ENCODE data around the gene TSPAN31.
"Not testable (repeated sequence)": the region's sequence is repeated elsewhere in the genome, so short reads cannot be mapped to it uniquely, and the experiment has no call there.

The TSPAN31 gene

DNA sequence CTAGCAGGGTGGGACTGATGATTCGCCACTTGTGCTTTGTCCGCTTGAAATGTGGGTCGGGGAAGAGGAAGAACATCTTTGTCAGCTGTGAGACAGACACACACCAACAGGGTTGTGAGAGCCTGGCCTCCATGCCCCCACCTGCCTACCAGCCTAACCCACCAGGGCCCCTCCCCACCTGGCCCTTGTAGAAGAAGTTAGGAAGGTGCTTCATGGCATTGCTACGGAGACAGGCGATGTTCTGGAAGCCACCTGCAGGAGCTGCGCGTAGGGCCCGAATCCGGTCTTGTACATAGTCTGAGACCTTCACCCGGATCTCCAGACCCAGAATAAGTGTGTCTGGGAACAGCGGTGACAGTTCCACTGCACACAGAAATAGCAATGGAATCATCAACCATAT lies 24.8 kb downstream of the TSPAN31 start:
- no peak for DNase-seq

DNA sequence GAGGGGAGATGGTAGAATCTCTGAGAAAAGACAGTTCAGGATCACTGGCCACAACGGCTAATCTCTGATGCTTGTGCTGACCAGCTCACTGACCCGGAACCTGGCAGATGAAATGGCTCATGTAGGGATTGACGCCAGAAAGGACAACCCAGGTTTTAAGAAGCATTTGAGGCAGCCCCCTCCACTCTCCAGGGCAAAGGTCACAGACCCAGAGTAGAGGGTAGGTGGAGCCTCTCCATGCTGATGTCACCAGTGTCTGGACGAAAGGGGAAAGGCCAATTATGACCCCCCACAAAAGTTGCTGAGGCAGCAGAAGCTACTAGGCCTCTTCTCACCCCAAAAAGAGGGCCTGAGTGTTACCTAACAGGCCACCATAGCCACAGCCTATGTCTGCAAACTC lies 25.9 kb downstream of the TSPAN31 start:
- no peak for DNase-seq

DNA sequence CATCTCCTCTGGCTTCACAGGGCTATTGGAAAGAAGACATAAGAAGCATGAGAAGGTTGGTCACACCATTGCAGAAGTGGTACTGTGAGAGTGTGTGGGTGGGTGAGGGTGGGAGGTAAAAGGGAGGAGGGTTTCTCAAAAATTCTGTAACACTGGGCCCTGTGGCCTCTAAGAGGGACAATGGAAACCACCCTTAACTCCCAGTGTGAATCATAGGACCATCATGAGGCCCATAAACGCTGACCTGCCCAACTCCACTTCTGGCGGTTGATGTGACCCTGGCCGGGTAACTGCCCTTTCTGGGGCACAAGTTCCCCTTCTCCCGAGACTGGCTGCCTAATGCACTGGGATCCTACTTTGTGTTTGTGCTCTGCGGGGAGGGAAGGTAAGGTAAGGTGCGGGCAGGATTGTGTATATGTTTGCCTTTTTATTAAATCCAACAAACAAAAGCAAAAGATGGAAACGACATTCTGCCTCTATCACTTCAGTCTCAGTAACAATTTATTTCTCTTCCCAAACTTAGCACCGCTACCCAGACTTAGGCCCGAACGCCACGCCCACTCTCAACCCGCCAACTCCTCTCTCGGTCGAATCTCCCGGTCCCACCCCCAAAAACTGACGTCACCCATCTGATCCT lies 26.5 kb downstream of the TSPAN31 start:
- peak; percentile 42 for DNase-seq

DNA sequence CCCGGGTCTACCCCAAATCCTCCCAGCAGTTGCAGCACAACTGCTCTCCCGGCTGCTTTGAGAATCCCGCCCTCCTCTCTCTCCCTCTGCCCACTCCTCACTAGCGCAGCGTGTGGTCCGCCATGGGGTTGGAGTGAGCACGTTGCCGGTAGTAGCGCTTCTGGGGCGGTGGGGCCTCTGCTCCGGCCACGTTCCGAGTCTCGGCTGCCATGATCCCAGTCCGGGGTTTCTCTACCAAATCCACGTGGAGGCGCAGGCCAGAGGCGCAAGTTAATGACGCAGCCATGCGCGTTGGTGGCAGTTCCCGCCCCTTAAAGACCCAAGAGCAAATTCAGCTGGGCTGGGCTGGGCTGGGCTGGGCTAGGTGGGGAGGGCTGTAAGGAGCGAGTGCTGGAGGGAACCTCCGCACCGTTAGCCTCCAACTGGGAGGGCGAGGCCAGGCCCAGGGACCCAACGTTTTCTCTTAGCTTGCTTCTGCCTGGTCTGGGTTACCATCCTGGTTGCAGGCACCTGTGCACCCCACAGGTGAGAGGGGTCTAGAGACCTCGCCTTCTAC lies 27.1 kb downstream of the TSPAN31 start, which contains the start of gene METTL1:
Gene METTL1, minus strand, starts transcription at position 233 of the 556 bp plus-strand sequence. Its CDS starts 22 bp downstream, at position 211.
- DNase-seq = peak; percentile 60

DNA sequence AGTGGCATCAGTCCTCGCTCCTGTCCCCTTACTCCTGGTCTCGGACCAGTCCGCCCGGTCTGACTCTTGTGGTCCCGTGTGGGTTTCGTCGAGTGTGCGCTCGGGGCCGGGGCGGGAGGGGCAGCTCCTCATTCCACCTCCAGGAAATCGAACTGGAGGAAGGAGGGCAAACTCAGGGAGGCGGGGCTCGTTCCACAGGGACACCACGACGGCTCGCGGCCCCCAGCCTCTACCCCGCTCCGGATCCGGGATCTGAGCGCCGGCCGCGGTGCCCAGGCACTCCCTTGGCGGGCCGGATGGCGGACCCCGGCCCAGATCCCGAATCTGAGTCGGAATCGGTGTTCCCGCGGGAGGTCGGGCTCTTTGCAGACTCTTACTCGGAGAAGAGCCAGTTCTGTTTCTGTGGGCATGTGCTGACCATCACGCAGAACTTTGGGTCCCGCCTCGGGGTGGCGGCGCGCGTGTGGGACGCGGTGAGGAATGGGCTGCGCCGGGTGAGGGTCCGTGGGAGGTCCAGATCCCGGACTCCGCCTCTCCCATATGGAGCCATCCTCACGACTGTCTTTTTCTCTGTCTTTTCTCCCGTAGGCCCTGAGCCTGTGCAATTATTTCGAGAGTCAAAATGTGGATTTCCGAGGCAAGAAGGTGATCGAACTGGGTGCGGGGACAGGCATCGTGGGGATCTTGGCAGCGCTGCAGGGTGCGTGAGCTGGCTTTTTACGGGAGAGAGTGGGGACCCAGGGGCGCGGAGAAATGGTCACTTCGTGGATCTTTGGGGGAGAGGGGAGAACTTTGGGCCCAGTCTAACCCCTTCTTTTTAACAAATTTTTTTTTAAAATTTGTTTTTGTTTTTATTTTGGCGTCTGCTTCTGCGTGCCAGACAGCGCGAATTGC lies 27.8 kb downstream of the TSPAN31 start, which contains the start of gene EEF1AKMT3:
Gene EEF1AKMT3, plus strand, starts transcription at position 186 of the 894 bp plus-strand sequence. Its CDS starts 111 bp downstream, at position 297.
- no peak for DNase-seq

DNA sequence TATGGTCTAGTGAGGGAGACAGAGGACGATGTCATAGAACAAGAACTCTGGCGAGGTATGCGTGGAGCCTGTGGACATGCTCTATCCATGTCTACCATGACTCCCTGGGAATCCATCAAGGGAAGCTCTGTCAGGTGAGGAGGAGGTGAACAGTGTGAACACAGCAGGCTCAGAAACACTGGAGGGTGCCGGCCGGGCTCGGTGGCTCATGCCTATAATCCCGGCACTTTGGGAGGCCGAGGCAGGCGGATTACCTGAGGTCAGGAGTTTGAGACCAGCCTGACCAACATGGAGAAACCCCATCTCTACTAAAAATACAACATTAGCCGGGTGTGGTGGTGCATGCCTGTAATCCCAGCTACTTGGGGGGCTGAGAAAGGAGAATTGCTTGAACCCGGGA lies 29.8 kb downstream of the TSPAN31 start:
- DNase-seq = not testable (repeated sequence)

DNA sequence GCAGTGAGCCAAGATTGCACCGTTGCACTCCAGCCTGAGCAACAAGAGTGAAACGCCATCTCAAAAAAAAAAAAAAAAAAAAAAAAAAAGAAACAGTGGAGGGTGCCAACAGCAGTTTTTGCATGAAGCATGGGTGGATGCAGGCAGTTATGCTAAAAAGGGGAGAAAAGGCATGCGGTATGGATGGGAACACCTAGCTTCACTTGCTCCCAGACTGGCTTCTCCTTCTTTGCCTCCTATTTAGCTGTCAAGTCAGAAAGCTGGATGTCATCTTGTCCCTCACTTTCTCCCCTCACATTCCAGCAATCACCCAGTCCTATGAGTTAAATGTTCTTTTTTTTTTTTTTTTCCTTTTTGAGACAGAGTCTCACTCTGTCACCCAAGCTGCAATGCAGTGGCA lies 30.2 kb downstream of the TSPAN31 start:
- no peak for DNase-seq

DNA sequence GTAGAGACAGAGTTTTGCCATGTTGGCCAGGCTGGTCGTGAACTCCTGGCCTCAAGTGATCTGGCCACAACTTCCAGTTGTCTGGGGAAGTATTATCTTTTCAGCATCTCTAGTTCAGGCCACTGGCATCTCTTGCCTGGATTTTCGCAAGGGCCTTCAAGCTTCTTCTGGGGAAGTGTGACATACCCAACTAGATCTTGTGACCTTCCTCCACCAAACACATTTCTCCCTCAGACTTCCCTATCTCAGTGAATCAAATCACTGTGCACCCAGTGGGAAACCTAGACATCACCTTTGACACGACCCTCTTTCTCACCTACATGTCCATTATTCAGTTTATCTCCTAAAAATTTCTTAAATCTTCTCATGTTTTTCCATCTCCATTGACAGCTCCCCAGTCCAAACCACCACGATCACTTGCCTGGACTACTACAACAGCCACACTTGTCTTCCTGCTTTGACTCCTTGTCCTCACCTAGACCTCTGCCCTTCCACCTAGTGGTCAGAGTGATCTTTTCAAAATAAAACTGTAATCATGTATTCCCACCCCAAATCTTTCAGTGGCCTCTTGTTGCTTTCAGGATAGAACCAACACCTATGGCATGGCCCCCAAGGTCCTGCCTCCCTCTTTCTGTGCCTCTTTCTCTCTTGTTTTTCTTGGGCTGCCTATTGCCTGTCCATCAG lies 30.9 kb downstream of the TSPAN31 start:
- DNase-seq = no peak

DNA sequence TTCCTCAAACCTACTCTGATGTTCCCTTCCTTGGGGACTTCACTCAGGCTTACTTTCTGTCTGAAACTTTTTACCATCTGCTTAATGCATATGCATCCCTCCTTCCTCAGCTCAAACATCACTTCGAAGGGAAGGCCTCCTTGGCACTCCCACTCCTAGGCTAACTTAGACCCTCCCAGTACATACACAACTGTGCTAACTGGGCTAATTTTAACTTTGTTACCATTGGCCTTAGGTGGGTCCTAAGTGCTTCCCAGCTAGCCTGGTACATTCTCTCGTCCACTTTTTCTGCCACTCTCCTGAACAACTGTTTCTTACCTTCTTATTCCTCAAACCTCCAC lies 31.4 kb downstream of the TSPAN31 start:
- no peak for DNase-seq

DNA sequence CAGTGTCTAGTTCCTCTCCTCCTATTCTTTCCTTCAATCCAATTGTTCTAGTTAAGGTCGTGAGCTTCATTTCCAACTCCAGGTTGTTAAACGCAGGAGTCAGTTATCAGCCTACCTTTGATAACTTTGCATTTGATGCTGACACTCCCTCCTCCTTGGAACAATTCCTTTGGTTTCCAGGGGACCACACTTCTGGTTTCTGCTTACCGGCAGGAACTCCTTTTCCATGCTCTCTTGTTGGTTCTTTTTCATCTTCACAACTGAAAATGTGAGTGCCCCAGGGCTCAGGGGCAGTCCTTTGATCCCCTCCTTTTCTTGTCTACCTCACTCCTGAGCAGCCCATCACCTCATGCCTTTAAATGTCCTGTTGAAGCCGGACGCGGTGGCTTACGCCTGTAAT lies 32.5 kb downstream of the TSPAN31 start:
- DNase-seq = no peak

DNA sequence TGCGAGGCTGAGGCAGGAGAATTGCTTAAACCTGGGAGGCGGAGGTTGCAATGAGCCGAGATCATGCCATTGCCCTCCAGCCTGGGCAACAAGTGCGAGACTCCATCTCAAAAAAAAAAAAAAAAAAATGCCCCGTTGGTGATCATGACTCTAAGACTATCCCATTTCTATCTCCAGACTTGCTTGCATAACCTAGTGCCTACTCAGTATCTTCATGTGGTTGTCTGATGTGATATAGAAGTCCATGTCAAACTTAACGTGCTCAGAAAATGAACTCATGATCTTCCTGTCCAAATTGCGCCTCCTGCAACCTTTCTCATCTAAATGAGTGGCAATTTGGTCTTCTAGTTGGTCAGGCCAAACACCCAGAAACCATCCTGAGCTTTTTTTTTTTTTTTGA lies 33.1 kb downstream of the TSPAN31 start:
- DNase-seq = no peak

DNA sequence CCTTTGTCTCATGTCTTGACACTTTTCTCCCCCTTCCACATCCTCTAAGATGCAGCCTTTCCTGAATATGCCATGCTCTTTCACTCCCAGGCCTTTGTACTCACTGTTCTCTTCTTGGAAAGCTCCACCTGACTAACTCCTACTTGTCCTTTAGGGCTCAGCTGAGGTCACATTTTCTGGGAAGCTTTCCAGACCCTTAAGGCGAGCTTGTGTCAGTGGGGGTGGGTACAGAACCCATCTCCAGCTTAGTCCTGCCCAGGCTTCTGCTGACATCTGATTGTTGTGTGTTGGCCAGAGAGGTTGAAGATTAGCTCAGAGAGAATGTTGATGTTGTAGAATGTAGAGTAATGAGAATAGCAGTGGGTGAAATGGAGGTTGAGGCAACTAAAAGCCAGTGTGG lies 34.9 kb downstream of the TSPAN31 start:
- no peak for DNase-seq

DNA sequence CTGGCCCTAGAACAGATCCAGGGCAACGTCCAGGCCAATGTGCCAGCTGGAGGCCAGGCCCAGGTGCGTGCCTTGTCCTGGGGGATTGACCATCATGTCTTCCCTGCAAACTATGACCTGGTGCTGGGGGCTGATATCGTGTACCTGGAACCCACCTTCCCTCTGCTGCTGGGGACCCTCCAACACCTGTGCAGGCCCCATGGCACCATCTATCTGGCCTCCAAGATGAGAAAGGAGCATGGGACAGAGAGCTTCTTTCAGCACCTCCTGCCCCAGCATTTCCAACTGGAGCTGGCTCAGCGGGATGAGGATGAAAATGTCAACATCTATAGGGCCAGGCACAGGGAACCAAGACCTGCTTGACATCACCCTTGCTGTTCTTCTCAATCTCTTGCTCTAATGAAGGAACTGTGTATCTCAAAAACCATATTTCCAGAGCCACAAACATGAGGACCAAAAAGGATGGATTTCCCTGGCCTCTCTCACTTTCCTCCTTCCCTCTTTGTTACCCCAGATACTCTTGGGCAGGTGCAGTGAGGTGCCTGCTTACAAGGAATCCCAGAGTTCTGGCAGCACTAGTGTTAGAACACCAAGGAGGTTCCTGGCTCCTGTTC lies 35.6 kb downstream of the TSPAN31 start:
- DNase-seq = no peak

DNA sequence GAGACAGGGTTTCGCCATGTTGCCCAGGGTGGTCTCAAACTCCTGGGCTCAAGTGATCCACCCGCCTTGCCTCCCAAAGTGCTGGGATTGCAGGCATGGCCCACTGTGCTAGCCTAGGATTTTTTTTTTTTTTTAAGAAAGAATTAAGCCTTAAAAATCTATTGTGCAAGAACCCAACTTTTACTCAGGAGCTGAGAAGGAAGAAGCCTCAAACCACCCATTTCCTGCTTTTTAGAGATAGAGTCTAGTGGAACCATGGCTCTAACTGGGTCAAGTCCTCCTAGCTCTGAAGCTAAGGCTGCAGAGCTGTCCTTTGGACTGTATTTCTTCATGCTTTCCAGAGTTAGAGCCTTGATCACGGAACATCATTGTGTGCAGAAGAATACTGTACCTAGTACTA lies 36.4 kb downstream of the TSPAN31 start:
- DNase-seq = no peak

DNA sequence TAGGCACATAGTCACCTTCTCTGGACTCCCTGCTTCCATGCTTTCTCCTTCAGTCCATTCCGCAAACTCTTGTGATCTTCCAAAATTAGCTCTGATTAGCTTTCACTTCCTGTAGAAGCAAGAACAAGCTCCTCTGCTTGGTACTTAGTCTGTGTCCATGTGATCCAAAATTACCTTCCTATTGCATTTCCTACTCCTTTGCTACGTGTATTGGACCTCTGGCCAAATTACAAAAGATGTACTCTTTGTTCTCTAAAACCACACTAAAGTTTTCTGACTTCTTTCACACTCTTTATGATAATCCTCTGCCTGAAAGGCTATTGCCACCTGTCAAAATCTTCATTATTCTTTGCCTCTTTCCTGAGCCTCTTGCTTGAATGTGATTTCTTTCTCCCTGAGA lies 37.0 kb downstream of the TSPAN31 start:
- no peak for DNase-seq

DNA sequence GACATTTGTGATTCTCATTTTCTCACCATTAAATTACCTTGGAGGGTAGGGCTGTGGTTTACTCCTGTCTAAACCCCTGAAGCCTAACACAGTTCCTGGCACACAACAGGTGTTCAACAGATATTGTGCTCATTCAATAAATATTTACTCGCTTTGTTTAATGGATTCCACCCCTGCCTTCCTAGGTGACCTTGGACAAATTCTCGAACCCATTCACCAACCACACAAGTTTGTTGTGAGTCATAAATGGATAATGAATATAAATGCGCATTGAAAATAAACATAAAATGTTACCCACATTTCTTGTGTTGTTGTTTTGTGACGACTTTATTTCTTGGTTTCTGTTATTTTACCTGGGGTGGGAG lies 37.4 kb downstream of the TSPAN31 start:
- DNase-seq = no peak

DNA sequence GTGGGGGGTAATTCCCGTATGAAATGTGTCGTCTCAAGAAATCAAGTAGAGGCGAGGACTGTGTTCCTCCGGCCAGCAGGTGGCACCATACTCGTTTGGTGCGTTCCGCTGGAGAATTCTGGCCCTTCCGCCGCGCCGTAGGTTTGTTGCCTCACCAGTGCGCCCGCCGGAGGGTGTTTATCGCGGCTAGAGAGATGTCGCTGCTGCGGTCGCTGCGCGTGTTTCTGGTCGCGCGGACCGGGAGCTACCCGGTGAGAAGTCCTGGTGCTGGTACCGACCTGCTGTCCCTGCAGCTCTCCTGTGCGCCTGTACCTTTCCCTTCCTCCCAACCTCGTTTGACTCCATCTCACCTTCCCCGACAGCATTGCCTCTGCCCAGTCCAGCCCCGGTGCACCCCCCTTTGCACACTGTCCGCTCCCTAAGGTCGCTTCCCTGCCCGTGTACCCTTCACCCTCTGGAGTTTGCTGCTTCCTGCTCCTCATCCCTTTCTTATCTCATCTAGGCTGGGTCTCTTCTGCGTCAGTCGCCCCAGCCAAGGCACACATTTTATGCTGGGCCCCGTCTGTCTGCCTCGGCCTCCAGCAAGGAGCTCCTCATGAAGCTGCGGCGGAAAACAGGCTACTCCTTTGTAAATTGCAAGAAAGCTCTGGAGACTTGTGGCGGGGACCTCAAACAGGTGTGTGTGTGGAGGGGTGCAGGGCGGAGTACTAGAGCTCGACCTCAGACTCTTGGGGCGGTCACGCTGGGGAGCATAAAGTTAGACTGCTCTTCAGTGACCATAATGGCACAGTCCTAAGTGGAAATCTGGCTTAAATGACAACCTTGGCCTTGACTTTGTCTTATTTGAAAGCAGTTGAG lies 38.0 kb downstream of the TSPAN31 start, which contains the start of gene TSFM:
Gene TSFM, plus strand, starts transcription at position 180 of the 858 bp plus-strand sequence. Its CDS starts 15 bp downstream, at position 195.
- DNase-seq = peak; percentile 41

DNA sequence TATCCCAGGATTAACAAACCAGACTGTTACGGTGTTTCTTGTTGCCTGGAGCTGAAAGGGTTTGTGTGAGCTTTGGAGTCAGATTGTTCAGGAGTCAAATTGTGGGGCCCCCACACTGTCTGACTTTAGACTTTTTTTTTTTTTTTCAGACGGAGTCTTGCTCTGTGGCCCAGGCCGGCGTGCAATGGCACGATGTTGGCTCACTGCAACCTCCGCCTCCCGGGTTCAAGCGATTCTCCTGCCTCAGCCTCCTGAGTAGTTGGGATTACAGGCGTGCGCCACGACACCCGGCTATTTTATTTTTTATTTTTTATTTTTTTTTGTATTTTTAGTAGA lies 38.6 kb downstream of the TSPAN31 start:
- DNase-seq = no peak

DNA sequence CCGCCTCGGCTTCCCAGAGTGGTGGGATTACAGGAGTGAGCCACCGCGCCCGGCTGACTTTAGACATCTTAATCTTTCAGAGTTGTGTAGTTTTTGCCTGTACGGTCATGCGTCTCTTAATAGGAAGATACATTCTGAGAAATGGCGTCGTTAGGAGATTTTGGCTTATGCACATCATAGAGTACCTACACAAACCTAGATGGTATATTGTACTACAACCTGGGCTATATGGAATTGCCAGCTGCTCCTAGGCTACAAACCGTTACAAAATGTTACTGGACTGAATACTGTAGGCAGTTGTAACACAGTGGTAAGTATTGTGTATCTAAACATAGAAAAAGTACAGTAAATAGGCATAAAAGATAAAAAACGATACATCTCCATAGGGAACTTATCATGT lies 39.0 kb downstream of the TSPAN31 start:
- no peak for DNase-seq

DNA sequence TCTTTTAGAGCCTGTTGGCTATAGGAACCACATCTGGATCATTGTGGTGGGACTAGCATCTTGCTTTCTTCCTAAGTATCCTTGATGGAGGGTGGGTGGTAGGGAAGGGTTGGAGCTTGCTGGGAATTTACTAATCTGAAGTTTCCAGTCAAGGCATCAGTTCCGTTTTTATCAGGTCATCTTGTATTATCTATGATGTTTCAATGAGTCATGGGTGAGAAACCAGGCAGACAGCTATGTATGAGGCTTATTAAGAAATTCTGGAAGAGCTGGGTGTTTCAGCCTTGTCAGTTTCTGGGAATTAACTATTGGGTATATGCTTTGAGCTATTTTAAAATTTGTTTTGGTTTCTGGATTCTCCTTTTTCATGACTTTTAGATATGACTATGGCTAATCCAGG lies 49.1 kb downstream of the TSPAN31 start:
- no peak for DNase-seq

DNA sequence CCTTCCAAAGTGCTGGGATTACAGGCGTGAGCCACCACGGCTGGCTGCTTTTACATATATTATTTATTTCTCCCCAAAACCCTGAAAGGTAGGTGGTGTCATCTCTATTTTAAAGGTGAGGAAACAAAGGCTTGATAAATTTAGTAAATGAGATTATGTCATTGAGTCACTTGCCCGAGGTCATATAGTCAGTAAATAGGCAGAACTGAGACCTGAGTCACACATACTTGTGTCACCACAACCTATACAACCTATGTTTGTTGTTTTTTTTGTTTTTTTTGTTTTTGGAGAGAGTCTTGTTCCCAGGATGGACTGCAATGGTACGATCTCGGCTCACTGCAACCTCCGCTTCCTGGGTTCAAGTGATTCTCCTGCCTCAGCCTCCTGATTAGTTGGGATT lies 50.5 kb downstream of the TSPAN31 start:
- DNase-seq = no peak

DNA sequence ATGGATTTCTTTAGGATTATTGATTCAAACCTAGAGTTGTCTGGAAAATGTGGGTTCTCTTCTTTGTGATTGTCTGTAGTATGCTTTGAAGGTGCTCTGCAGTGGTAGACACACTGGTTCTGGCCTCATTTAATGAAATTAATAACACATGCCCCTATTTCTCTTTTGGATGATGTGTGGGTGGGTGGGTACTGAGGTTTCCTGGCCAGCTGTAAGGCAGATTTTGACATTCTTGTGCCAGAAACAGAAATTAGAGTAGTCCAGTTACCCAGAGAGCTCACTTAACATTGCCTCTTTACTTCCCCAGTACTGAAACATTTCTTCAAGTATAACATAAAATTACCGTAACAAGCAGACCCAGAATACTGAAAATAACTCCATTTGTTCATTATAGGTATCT lies 52.2 kb downstream of the TSPAN31 start:
- no peak for DNase-seq

Data from NCI-H524 treated with DMSO at 0.1 percent for 48 hours (cell line).